Left ventricle myocardium inferior (tissue), 1 donor: ENCODE results near the gene PM20D1. TPM values are rescaled to one million over a fixed set of nuclear protein-coding genes. Genes with fewer than 3 reads are reported as not detected.

ENCODE experiments used
- DNase-seq: peaks from one replicate; pipeline ENCODE4 v3.0.0-alpha.2; 2020
- H3K27ac ChIP-seq: fragments of 200-600 bp; replicated peaks from 2 replicates; pipeline ENCODE4 v1.8.0; 2021
- H3K27me3 ChIP-seq: fragments of 200-600 bp; 2 replicates; pipeline ENCODE4 v1.8.0; 2021; ENCODE audit warnings: low read depth
- H3K36me3 ChIP-seq: fragments of 200-600 bp; 2 replicates; pipeline ENCODE4 v1.8.0; 2021
- H3K4me1 ChIP-seq: fragments of 200-600 bp; 2 replicates; pipeline ENCODE4 v1.8.0; 2021
- H3K4me3 ChIP-seq: fragments of 200-600 bp; 2 replicates; pipeline ENCODE4 v1.8.0; 2021; ENCODE audit warnings: mild to moderate bottlenecking, moderate library complexity
- H3K9me3 ChIP-seq: fragments of 200-600 bp; replicated peaks from 2 replicates; pipeline ENCODE4 v1.8.0; 2021
- intact Hi-C: fragments of 100-400 bp; cut with micrococcal nuclease; formaldehyde crosslinking; loops from one replicate; pipeline ENCODE4 v1.11.0; 2022
- total RNA-seq: library from RNA; stranded (reverse); fragmentation: NEBNext Ultra II Directional; extraction: Animal tissue kit (Norgen Biotek cat#: 25700); gene quantifications from one replicate; pipeline ENCODE4 v1.2.1, GENCODE V29; 2021
- TF ChIP-seq, protein P1 (sequence below): fragments of 200-600 bp; IDR thresholded peaks from 2 replicates; pipeline ENCODE4 v1.8.0; 2021; ENCODE audit warnings: antibody characterized with exemption, mild to moderate bottlenecking, borderline replicate concordance
- donor health status: DM: no; HTN: yes; CAD: no; lungs with severe emphysema.

Gene PM20D1
- total RNA-seq, 1 donor from 2014 or later, result 1.7 TPM

DNA sequence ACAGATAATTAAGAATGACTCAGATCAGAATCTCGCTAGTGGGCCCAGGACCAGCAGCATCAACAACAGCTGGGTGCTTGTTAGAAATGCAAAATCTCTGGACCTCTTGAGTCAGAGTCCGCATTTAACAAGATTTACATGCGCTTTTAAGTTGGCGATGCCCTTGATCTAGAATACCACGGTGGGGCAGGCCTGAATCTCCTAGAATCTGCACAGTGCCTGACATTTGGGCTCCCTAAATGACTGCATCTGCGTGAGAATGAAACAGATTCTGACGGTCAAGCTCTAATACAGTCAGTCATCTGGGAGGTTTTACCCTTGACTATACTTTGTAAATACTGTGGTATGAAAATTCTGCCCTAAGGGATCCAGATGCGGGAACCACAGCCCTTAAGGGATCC, 57.5 kb downstream of the PM20D1 start:
- Histone ChIP-seq H3K36me3 (peaks cover 78% of the 10 kb centered on the region), H3K4me3 (no peak overlapping the region), H3K9me3 (no peaks in the 10 kb centered on the region), H3K27me3 (no peaks in the 10 kb centered on the region), H3K27ac (peak overlapping the region; percentile 19), H3K4me1 (peaks cover 28% of the 10 kb centered on the region)
- TF ChIP-seq, protein P1, sequence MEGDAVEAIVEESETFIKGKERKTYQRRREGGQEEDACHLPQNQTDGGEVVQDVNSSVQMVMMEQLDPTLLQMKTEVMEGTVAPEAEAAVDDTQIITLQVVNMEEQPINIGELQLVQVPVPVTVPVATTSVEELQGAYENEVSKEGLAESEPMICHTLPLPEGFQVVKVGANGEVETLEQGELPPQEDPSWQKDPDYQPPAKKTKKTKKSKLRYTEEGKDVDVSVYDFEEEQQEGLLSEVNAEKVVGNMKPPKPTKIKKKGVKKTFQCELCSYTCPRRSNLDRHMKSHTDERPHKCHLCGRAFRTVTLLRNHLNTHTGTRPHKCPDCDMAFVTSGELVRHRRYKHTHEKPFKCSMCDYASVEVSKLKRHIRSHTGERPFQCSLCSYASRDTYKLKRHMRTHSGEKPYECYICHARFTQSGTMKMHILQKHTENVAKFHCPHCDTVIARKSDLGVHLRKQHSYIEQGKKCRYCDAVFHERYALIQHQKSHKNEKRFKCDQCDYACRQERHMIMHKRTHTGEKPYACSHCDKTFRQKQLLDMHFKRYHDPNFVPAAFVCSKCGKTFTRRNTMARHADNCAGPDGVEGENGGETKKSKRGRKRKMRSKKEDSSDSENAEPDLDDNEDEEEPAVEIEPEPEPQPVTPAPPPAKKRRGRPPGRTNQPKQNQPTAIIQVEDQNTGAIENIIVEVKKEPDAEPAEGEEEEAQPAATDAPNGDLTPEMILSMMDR, result no peak
- no peak for DNase-seq
- intact Hi-C loops, result loop anchor here (5.0 kb wide), 1 partner anchor 185 kb away; no protein-coding TSS in a partner anchor

GRCh38 chr1:205791568-205792180, 58.3 kb downstream of the PM20D1 start:
- no peak overlapping the region for H3K4me3 ChIP-seq
- H3K27me3 ChIP-seq, result no peaks in the 10 kb centered on the region
- intact Hi-C loops, result loop anchor here (5.0 kb wide), 1 partner anchor 186 kb away; no protein-coding TSS in a partner anchor
- H3K9me3 ChIP-seq, result no peaks in the 10 kb centered on the region
- DNase-seq, result peak; percentile 55
- peaks cover 32% of the 10 kb centered on the region for H3K4me1 ChIP-seq
- peaks cover 70% of the 10 kb centered on the region for H3K36me3 ChIP-seq
- H3K27ac ChIP-seq, result peak overlapping the region; percentile 82
- TF ChIP-seq, protein P1, result peak; percentile 77

DNA sequence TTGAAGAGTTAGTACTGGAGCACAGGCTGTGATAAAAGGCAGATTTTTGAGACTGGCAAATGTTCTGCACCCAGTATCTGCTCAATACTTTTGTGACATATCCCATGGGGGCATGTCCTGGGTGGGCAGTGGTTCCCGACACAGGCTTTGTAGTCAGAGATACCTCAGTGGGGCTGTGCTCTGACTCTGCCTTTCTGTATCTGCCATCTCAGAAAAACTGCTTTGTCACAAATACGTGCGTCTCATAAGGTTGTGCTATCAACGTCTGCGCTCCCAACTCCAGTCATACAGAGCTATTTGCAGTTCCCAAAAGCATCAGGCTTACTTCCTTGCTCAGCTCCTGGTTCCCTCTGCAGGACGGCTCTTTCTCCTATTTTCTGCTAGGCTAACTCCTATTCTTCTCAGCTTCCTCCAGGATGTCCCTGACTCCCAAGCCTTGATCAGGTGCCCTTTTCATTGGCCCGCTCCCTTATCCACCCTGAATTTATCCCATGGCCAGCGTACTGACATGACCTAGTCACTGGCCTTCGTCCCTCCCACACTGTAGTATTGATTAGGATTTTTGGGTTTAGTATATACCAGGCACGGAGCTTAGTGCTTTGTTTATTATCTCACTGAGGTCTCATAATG, 62.5 kb downstream of the PM20D1 start:
- no peaks in the 10 kb centered on the region for H3K9me3 ChIP-seq
- intact Hi-C loops, result no loop called here
- no peak for DNase-seq
- no peak overlapping the region for H3K4me3 ChIP-seq
- TF ChIP-seq, protein P1, result no peak
- H3K27me3 ChIP-seq, result no peaks in the 10 kb centered on the region
- H3K4me1 ChIP-seq, result peaks cover 42% of the 10 kb centered on the region
- H3K36me3 ChIP-seq, result peaks cover 27% of the 10 kb centered on the region
- peak overlapping the region; percentile 82 for H3K27ac ChIP-seq

GRCh38 chr1:205786601-205787000, 63.3 kb downstream of the PM20D1 start:
- H3K4me1 ChIP-seq, result peaks cover 42% of the 10 kb centered on the region
- H3K27me3 ChIP-seq, result no peaks in the 10 kb centered on the region
- H3K4me3 ChIP-seq, result no peak overlapping the region
- intact Hi-C loops, result no loop called here
- H3K9me3 ChIP-seq, result no peaks in the 10 kb centered on the region
- H3K27ac ChIP-seq, result peak overlapping the region; percentile 82
- H3K36me3 ChIP-seq, result peaks cover 19% of the 10 kb centered on the region
- DNase-seq, result no peak
- TF ChIP-seq, protein P1, result no peak

DNA sequence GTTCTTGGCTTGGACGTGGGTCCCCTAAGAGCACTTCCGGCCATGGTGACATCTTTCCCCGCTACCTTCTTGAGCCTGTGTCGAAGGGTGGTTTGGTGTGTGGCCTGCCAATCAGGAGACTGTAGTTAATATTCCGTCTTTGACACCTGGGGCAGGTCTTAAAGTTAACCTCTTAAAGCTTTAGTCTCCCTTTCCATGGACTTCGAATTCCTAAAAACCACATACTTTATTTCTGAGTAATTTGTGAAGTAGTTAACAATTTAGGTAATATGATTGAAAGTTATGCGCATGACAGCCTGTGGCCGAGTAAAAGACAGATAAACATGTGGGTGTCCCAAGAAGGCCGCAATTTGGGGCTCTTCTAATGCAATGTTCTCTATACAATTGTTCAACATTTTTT, 64.5 kb downstream of the PM20D1 start:
- Histone ChIP-seq H3K36me3 (peaks cover 9% of the 10 kb centered on the region), H3K27me3 (no peaks in the 10 kb centered on the region), H3K9me3 (no peaks in the 10 kb centered on the region), H3K4me3 (no peak overlapping the region), H3K27ac (peak overlapping the region; percentile 82), H3K4me1 (peaks cover 42% of the 10 kb centered on the region)
- intact Hi-C loops, result no loop called here
- TF ChIP-seq, protein P1, result no peak
- no peak for DNase-seq
